A673 (cell line): ENCODE measurements around the gene PACSIN2.

Source experiments
- EZH2 ChIP-seq: fragments of 200-600 bp; sonication (generic); IDR thresholded peaks from 2 replicates; pipeline ENCODE4 v1.6.1; 2017; ENCODE audit warnings: borderline replicate concordance, low read depth, mild to moderate bottlenecking, mixed read lengths, antibody characterized with exemption, low read length; ENCODE audit not compliant: poor library complexity, severe bottlenecking
- TF ChIP-seq, protein P1 (sequence below): fragments of 300-800, 200-600 bp; sonication (generic); conservative IDR thresholded peaks from 2 replicates; pipeline ENCODE4 v1.5.1; 2017; ENCODE audit warnings: low read depth, mild to moderate bottlenecking, antibody characterized with exemption, low read length, moderate library complexity, mixed read lengths

GRCh38 chr22:42880815-42881214, 134.1 kb downstream of the PACSIN2 start:
- TF ChIP-seq, protein P1, sequence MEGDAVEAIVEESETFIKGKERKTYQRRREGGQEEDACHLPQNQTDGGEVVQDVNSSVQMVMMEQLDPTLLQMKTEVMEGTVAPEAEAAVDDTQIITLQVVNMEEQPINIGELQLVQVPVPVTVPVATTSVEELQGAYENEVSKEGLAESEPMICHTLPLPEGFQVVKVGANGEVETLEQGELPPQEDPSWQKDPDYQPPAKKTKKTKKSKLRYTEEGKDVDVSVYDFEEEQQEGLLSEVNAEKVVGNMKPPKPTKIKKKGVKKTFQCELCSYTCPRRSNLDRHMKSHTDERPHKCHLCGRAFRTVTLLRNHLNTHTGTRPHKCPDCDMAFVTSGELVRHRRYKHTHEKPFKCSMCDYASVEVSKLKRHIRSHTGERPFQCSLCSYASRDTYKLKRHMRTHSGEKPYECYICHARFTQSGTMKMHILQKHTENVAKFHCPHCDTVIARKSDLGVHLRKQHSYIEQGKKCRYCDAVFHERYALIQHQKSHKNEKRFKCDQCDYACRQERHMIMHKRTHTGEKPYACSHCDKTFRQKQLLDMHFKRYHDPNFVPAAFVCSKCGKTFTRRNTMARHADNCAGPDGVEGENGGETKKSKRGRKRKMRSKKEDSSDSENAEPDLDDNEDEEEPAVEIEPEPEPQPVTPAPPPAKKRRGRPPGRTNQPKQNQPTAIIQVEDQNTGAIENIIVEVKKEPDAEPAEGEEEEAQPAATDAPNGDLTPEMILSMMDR, result peak; percentile 46
- no peak for TF ChIP-seq EZH2
